ENCODE measurements around the gene ZHX3.

DNA sequence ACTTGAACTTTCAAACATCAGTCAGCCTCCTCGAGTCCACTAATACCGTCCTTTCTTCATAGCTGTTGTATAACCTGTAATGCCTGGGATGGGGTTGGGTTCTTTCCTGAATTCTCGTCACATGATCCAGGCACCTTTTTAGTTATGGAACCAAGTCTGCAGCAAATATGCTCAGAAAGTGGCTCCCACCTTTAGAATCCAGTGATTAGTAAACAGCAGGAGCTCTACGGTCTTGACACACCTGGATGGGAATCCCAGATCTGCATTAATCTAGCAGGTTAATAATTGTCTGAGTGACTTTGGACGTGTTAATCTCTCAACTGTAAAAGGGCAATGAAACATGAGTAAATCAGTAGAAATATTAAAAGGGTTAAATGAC, 729 bp upstream of the ZHX3 start:
- TF ChIP-seq CTCF (IDR thresholded peaks at IDR 0.05) (no peak), ATF6 (CRISPR knock-in tag; IDR thresholded peaks at IDR 0.05) (no peak), NR2C2 (CRISPR knock-in tag; IDR thresholded peaks at IDR 0.05) (no peak), TP53 (CRISPR knock-in tag; IDR thresholded peaks at IDR 0.05) (no peak), RORB (CRISPR knock-in tag; IDR thresholded peaks at IDR 0.05) (no peak)
- TF ChIP-seq, protein P1, sequence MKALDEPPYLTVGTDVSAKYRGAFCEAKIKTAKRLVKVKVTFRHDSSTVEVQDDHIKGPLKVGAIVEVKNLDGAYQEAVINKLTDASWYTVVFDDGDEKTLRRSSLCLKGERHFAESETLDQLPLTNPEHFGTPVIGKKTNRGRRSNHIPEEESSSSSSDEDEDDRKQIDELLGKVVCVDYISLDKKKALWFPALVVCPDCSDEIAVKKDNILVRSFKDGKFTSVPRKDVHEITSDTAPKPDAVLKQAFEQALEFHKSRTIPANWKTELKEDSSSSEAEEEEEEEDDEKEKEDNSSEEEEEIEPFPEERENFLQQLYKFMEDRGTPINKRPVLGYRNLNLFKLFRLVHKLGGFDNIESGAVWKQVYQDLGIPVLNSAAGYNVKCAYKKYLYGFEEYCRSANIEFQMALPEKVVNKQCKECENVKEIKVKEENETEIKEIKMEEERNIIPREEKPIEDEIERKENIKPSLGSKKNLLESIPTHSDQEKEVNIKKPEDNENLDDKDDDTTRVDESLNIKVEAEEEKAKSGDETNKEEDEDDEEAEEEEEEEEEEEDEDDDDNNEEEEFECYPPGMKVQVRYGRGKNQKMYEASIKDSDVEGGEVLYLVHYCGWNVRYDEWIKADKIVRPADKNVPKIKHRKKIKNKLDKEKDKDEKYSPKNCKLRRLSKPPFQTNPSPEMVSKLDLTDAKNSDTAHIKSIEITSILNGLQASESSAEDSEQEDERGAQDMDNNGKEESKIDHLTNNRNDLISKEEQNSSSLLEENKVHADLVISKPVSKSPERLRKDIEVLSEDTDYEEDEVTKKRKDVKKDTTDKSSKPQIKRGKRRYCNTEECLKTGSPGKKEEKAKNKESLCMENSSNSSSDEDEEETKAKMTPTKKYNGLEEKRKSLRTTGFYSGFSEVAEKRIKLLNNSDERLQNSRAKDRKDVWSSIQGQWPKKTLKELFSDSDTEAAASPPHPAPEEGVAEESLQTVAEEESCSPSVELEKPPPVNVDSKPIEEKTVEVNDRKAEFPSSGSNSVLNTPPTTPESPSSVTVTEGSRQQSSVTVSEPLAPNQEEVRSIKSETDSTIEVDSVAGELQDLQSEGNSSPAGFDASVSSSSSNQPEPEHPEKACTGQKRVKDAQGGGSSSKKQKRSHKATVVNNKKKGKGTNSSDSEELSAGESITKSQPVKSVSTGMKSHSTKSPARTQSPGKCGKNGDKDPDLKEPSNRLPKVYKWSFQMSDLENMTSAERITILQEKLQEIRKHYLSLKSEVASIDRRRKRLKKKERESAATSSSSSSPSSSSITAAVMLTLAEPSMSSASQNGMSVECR (CRISPR knock-in tag; IDR thresholded peaks at IDR 0.05; ENCODE audit: borderline replicate concordance), result no peak

Measured in WTC11 (cell line).